Smooth muscle cell (in vitro differentiated cells): ENCODE results near the gene MEI1. TPM values are rescaled to one million over a fixed set of nuclear protein-coding genes. Genes with fewer than 3 reads are reported as not detected.

Experiments used
- DNase-seq: peaks from one replicate; lab custom pipeline; 2025; ENCODE audit not compliant: unreplicated experiment; lab: John Stamatoyannopoulos, UW
- H2AFZ ChIP-seq: fragments of 200-600 bp; sonication (generic); 2 replicates; pipeline ENCODE4 v1.6.0; 2016; ENCODE audit warnings: antibody characterized with exemption, low read depth, mild to moderate bottlenecking
- H3F3A ChIP-seq: fragments of 200-600 bp; sonication (generic); 2 replicates; pipeline ENCODE4 v1.6.0; 2017; ENCODE audit warnings: antibody characterized with exemption, low read depth
- H3K27ac ChIP-seq: fragments of 200-600 bp; sonication (generic); 2 replicates; pipeline ENCODE4 v1.5.1; 2016; ENCODE audit warnings: low read depth, mild to moderate bottlenecking
- H3K27me3 ChIP-seq: fragments of 200-600 bp; sonication (generic); 2 replicates; pipeline ENCODE4 v1.6.1; 2016; ENCODE audit warnings: low read depth, mild to moderate bottlenecking
- H3K36me3 ChIP-seq: fragments of 200-600 bp; sonication (generic); 2 replicates; pipeline ENCODE4 v1.5.1; 2016; ENCODE audit warnings: low read depth
- H3K4me1 ChIP-seq: fragments of 200-600 bp; sonication (generic); 2 replicates; pipeline ENCODE4 v1.5.1; 2016; ENCODE audit warnings: low read depth
- H3K4me2 ChIP-seq: fragments of 200-600 bp; sonication (generic); 2 replicates; pipeline ENCODE4 v1.6.0; 2016; ENCODE audit warnings: mild to moderate bottlenecking
- H3K4me3 ChIP-seq: fragments of 200-600 bp; sonication (generic); 2 replicates; pipeline ENCODE4 v1.5.1; 2016; ENCODE audit warnings: mild to moderate bottlenecking
- H3K79me2 ChIP-seq: fragments of 200-600 bp; sonication (generic); 2 replicates; pipeline ENCODE4 v1.6.0; 2016; ENCODE audit warnings: low read depth, mild to moderate bottlenecking
- H3K9ac ChIP-seq: fragments of 200-600 bp; sonication (generic); 2 replicates; pipeline ENCODE4 v1.6.0; 2016; ENCODE audit warnings: low read depth
- H3K9me3 ChIP-seq: fragments of 200-600 bp; sonication (generic); replicated peaks from 2 replicates; pipeline ENCODE4 v1.5.1; 2016; ENCODE audit warnings: low read depth
- H4K20me1 ChIP-seq: fragments of 200-600 bp; sonication (generic); 2 replicates; pipeline ENCODE4 v1.6.0; 2016; ENCODE audit warnings: low read depth
- WGBS: methylation state at CpG from one replicate; pipeline ENCODE4 v1.1.7; 2016; ENCODE audit warnings: low lambda C conversion rate; 5-methylcytosine and 5-hydroxymethylcytosine counted together
- polyA plus RNA-seq: library from polyadenylated mRNA; unstranded; fragments of >200 nt; fragmentation: Nextera tagmentation; extraction: Ambion mirVana; gene quantifications from 2 replicates; pipeline ENCODE4 v1.2.1, GENCODE V29; 2016
- total RNA-seq: library from RNA; depleted of rRNA; stranded (reverse); fragments of >200 nt; gene quantifications from 2 replicates; pipeline ENCODE4 v1.2.3, GENCODE V29; 2014
- TF ChIP-seq, protein P1 (sequence below): fragments of 200-600 bp; sonication (generic); IDR thresholded peaks from 2 replicates; pipeline ENCODE4 v1.5.1; 2017; ENCODE audit warnings: borderline replicate concordance, mild to moderate bottlenecking, antibody characterized with exemption; ENCODE audit not compliant: insufficient read depth, poor library complexity, severe bottlenecking

The MEI1 gene
- total and polyA plus RNA-seq, 2 experiments from 2014 or later, result 0.18 to 3.2 TPM

DNA sequence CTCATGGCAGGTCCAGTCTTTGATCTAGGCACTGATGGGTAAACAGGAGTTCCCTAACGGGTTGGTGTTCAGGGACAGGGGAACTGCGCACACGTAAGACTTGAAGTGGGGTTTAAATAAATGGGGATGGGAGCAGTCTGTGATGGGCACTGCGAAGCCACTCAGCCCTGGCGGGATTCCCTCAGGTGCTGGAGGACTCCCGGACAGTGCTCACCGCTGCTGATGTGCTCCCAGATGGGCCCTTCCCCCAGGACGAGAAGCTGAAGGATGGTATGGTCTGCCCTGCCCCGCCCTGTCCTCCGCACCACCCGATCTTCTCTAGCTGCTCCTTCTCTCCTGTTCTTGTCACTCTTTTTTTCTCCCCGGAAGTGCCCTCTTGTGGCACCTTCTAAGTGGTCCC is 110.7 kb downstream of the MEI1 start:
- no peaks in the 10 kb centered on the region for H3K27me3 ChIP-seq
- no peaks in the 10 kb centered on the region for H3K4me1 ChIP-seq
- no peak overlapping the region for H3K9ac ChIP-seq
- peaks cover 4% of the 10 kb centered on the region for H4K20me1 ChIP-seq
- TF ChIP-seq, protein P1, sequence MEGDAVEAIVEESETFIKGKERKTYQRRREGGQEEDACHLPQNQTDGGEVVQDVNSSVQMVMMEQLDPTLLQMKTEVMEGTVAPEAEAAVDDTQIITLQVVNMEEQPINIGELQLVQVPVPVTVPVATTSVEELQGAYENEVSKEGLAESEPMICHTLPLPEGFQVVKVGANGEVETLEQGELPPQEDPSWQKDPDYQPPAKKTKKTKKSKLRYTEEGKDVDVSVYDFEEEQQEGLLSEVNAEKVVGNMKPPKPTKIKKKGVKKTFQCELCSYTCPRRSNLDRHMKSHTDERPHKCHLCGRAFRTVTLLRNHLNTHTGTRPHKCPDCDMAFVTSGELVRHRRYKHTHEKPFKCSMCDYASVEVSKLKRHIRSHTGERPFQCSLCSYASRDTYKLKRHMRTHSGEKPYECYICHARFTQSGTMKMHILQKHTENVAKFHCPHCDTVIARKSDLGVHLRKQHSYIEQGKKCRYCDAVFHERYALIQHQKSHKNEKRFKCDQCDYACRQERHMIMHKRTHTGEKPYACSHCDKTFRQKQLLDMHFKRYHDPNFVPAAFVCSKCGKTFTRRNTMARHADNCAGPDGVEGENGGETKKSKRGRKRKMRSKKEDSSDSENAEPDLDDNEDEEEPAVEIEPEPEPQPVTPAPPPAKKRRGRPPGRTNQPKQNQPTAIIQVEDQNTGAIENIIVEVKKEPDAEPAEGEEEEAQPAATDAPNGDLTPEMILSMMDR, result no peak
- no peak overlapping the region for H3K4me2 ChIP-seq
- H3K79me2 ChIP-seq, result no peaks in the 10 kb centered on the region
- no peak overlapping the region for H3K27ac ChIP-seq
- H2AFZ ChIP-seq, result no peak overlapping the region
- no peaks in the 10 kb centered on the region for H3K36me3 ChIP-seq
- DNase-seq, result no peak
- H3K4me3 ChIP-seq, result no peak overlapping the region
- WGBS, result 93% methylated on average over 12 of the region's 12 CpGs
- no peaks in the 10 kb centered on the region for H3K9me3 ChIP-seq
- H3F3A ChIP-seq, result no peaks in the 10 kb centered on the region

DNA sequence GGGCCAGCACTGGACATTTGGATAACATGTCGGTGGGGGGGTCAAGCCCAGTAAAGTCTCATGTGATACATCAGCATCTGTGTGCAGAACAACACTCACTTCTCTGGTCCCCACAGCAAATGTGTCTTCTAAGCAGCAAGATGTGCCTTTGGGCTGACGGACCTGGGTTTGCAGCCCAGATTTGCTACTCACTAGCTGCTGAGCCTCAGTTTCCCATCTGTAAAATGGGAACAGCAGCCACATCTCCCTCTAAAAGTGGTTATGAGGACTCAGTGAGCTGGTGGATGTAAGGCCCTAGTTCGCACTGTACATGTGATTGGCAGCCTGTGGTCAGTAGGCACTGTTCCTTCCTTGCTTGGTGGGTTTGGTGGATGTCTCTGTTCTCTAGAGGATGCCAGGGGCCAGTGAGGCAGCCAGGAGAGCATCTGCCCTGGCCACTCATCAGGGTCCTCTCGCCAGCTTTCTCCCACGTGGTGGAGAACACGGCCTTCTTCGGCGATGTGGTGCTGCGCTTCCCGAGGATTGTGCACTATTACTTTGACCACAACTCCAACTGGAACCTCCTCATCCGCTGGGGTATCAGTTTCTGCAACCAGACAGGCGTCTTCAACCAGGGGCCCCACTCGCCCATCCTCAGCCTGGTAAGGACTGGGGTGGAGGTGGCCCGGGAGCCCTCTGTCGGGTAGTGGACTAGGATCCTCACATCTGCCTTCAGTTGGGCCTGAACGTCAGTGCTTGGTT is 113.7 kb downstream of the MEI1 start:
- 98% methylated on average over 16 of the region's 16 CpGs for WGBS
- H3K9ac ChIP-seq, result no peak overlapping the region
- DNase-seq, result no peak
- no peak overlapping the region for H3K4me3 ChIP-seq
- no peaks in the 10 kb centered on the region for H3K36me3 ChIP-seq
- no peak overlapping the region for H3K27ac ChIP-seq
- no peak overlapping the region for H2AFZ ChIP-seq
- no peak overlapping the region for H3K4me2 ChIP-seq
- H3K79me2 ChIP-seq, result no peaks in the 10 kb centered on the region
- no peaks in the 10 kb centered on the region for H4K20me1 ChIP-seq
- H3K27me3 ChIP-seq, result no peaks in the 10 kb centered on the region
- H3K9me3 ChIP-seq, result no peaks in the 10 kb centered on the region
- TF ChIP-seq, protein P1, result no peak
- no peaks in the 10 kb centered on the region for H3F3A ChIP-seq
- H3K4me1 ChIP-seq, result no peaks in the 10 kb centered on the region

DNA sequence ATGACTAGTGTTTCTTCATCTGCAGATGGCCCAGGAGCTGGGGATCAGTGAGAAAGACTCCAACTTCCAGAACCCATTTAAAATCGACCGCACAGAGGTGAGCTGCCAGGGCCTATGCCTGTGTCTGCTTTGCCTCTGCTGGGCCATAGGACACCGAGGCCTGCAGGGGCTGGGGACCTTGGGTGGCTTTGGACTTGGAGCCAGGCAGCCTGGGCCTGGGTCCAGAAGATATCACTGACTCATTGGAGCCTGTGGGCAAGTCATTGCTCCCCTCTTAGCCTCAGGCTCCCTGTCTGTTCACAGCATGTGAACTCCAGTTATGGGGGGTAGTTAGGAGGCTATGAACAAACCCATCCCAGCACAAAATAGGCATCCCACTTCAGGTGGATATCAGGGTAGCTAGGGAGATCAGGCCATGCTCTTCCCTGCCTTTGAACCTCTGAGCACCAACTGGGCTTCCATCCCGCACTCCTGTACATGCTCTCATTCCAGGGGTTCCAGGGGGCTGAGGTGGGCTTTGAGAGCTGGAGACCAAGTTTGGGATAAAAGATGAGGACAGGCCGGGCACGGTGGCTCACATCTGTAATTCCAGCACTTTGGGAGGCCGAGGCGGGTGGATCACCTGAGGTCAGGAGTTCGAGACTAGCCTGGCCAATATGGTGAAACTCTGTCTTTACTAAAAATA is 114.6 kb downstream of the MEI1 start:
- WGBS, result over 99% methylated on average over 9 of the region's 9 CpGs
- DNase-seq, result no peak

More for the DNA sequence above, 114.6 kb downstream of the MEI1 start:
- Histone ChIP-seq H3K9ac (no peak overlapping the region), H3K27me3 (no peaks in the 10 kb centered on the region), H3K27ac (no peak overlapping the region), H3K4me2 (no peak overlapping the region), H3K4me1 (no peaks in the 10 kb centered on the region), H3K79me2 (no peaks in the 10 kb centered on the region), H3K36me3 (no peaks in the 10 kb centered on the region), H3F3A (no peaks in the 10 kb centered on the region), H3K9me3 (no peaks in the 10 kb centered on the region), H2AFZ (no peak overlapping the region), H4K20me1 (no peaks in the 10 kb centered on the region), H3K4me3 (no peak overlapping the region)
- TF ChIP-seq, protein P1, result no peak
